ENCODE measurements around the gene CD82. TPM values are rescaled to one million over a fixed set of nuclear protein-coding genes. Genes with fewer than 3 reads are reported as not detected.

Gene CD82
- polyA plus RNA-seq, 1 of the 3 experiments (the other 2 are of a cell fraction) = 39.2 TPM

GRCh38 chr11:44625759-44626523, 60.5 kb downstream of the CD82 start:
- H4K20me1 ChIP-seq (ENCODE audit: insufficient read depth) = no peaks in the 10 kb centered on the region
- no peaks in the 10 kb centered on the region for H3K9me3 ChIP-seq
- no peak overlapping the region for H3K4me2 ChIP-seq
- no peak overlapping the region for H3K4me3 ChIP-seq (ENCODE audit: low read depth in 2 of 2, low read length in 1 of 2)
- H3F3A ChIP-seq (replicated peaks; ENCODE audit: insufficient read depth) = no peaks in the 10 kb centered on the region
- TF ChIP-seq JUND (IDR thresholded peaks at IDR 0.05) (no peak), TEAD4 (IDR thresholded peaks at IDR 0.05; ENCODE audit: borderline replicate concordance, insufficient read depth) (no peak), TCF12 (IDR thresholded peaks at IDR 0.05) (peak; percentile 26; the same call in 1 of the 2 replicates), FOSL2 (IDR thresholded peaks at IDR 0.05; ENCODE audit: borderline replicate concordance, low read depth) (no peak)
- ChIA-PET CTCF (interaction anchor here (0.7 to 11.2 kb wide), 10 partner anchors 9 to 481 kb away, joined by 3 to 155 read pairs (median 3); partner anchors contain the start of gene TSPAN18), POLR2A (no interaction called here)
- H3K27ac ChIP-seq (ENCODE audit: low read depth in 2 of 2, low read length in 1 of 2) = no peak overlapping the region; a peak in 1 of 4 replicates
- WGBS (ENCODE audit: low lambda C conversion rate) = 68% methylated on average over 5 of the region's 7 CpGs
- no peak overlapping the region for H2AFZ ChIP-seq (ENCODE audit: low read depth)
- H3K9ac ChIP-seq = no peak overlapping the region
- no peaks in the 10 kb centered on the region for H3K36me3 ChIP-seq (replicated peaks in 1 of 2; ENCODE audit: control insufficient read depth in 1 of 2, insufficient read depth in 2 of 2, low read length in 1 of 2)
- H3K9me2 ChIP-seq = no peaks in the 10 kb centered on the region
- peaks cover 6 to 54% of the 10 kb centered on the region in 2 experiments; a peak in 2 of 4 replicates for H3K4me1 ChIP-seq (ENCODE audit: control insufficient read depth in 1 of 2, insufficient read depth in 2 of 2, low read depth in 1 of 2, low read length in 1 of 2)
- no peaks in the 10 kb centered on the region for H3K79me2 ChIP-seq (ENCODE audit: insufficient read depth)
- H3K27me3 ChIP-seq (ENCODE audit: insufficient read depth) = no peaks in the 10 kb centered on the region; the same call in 1 of the 2 replicates
- DNase-seq = no peak

GRCh38 chr11:44626645-44627044, 61.2 kb downstream of the CD82 start:
- CTCF ChIA-PET = interaction anchor here (1.1 to 11.2 kb wide), 7 partner anchors 10 to 480 kb away, joined by 3 to 155 read pairs (median 9); partner anchors contain the start of gene TSPAN18
- no peak for TF ChIP-seq SIN3A (IDR thresholded peaks at IDR 0.05; ENCODE audit: borderline replicate concordance, low read depth, low read length)

GRCh38 chr11:44627165-44627789, 61.8 kb downstream of the CD82 start:
- Histone ChIP-seq H3K27ac (ENCODE audit: low read depth in 2 of 2, low read length in 1 of 2) (peak overlapping the region in 1 of 2 experiments; percentile 86; a peak in 2 of 4 replicates), H3K36me3 (replicated peaks in 1 of 2; ENCODE audit: control insufficient read depth in 1 of 2, insufficient read depth in 2 of 2, low read length in 1 of 2) (no peaks in the 10 kb centered on the region), H3K4me2 (peak overlapping the region; percentile 55; the same call in 1 of the 2 replicates), H2AFZ (ENCODE audit: low read depth) (no peak overlapping the region), H3K4me1 (ENCODE audit: control insufficient read depth in 1 of 2, insufficient read depth in 2 of 2, low read depth in 1 of 2, low read length in 1 of 2) (peaks cover 6 to 43% of the 10 kb centered on the region in 2 experiments; a peak in 2 of 4 replicates), H3K79me2 (ENCODE audit: insufficient read depth) (no peaks in the 10 kb centered on the region), H3K9ac (no peak overlapping the region), H3K9me2 (no peaks in the 10 kb centered on the region), H4K20me1 (ENCODE audit: insufficient read depth) (no peaks in the 10 kb centered on the region), H3K27me3 (ENCODE audit: insufficient read depth) (no peaks in the 10 kb centered on the region; the same call in 1 of the 2 replicates), H3K9me3 (no peaks in the 10 kb centered on the region), H3F3A (replicated peaks; ENCODE audit: insufficient read depth) (no peaks in the 10 kb centered on the region), H3K4me3 (ENCODE audit: low read depth in 2 of 2, low read length in 1 of 2) (no peak overlapping the region)
- 82% methylated on average over 4 of the region's 4 CpGs for whole genome bisulfite sequencing (ENCODE audit: low lambda C conversion rate)
- TF ChIP-seq TCF12 (IDR thresholded peaks at IDR 0.05) (no peak), MXI1 (IDR thresholded peaks at IDR 0.05; ENCODE audit: low read depth, low read length) (no peak), PBX3 (IDR thresholded peaks at IDR 0.05) (no peak), GATA2 (CRISPR knock-in tag; IDR thresholded peaks at IDR 0.05) (no peak), USF2 (IDR thresholded peaks at IDR 0.05; ENCODE audit: borderline replicate concordance, low read depth, low read length) (no peak), NRF1 (IDR thresholded peaks at IDR 0.05; ENCODE audit: low read depth, low read length) (no peak), FOXM1 (IDR thresholded peaks at IDR 0.05; ENCODE audit: low read depth) (no peak), MEF2A (IDR thresholded peaks at IDR 0.05; ENCODE audit: borderline replicate concordance, low read depth) (no peak), CHD2 (IDR thresholded peaks at IDR 0.05; ENCODE audit: low read length, partially characterized antibody) (no peak)
- DNase-seq = no peak
- CTCF ChIA-PET = interaction anchor here (0.7 to 11.2 kb wide), 14 partner anchors 10 to 479 kb away, joined by 3 to 155 read pairs (median 6); partner anchors contain the start of gene TSPAN18
- POLR2A ChIA-PET = interaction anchor here (1.0 to 1.5 kb wide), 5 partner anchors 32 to 231 kb away, joined by 3 to 8 read pairs (median 4); no protein-coding TSS in a partner anchor

More at GRCh38 chr11:44626645-44627044, 61.2 kb downstream of the CD82 start:
- H4K20me1 ChIP-seq (ENCODE audit: insufficient read depth) = no peaks in the 10 kb centered on the region
- POLR2A ChIA-PET = no interaction called here
- no peak overlapping the region for H3K9ac ChIP-seq
- DNase-seq = no peak
- H3K36me3 ChIP-seq (replicated peaks in 1 of 2; ENCODE audit: control insufficient read depth in 1 of 2, insufficient read depth in 2 of 2, low read length in 1 of 2) = no peaks in the 10 kb centered on the region
- H3K4me2 ChIP-seq = no peak overlapping the region
- no peaks in the 10 kb centered on the region for H3F3A ChIP-seq (replicated peaks; ENCODE audit: insufficient read depth)
- H3K4me1 ChIP-seq (ENCODE audit: control insufficient read depth in 1 of 2, insufficient read depth in 2 of 2, low read depth in 1 of 2, low read length in 1 of 2) = peaks cover 6 to 49% of the 10 kb centered on the region in 2 experiments; a peak in 2 of 4 replicates
- H3K9me2 ChIP-seq = no peaks in the 10 kb centered on the region
- 89% methylated on average over 1 of the region's 2 CpGs for WGBS (ENCODE audit: low lambda C conversion rate)
- no peak overlapping the region for H2AFZ ChIP-seq (ENCODE audit: low read depth)
- no peaks in the 10 kb centered on the region for H3K9me3 ChIP-seq
- no peaks in the 10 kb centered on the region for H3K79me2 ChIP-seq (ENCODE audit: insufficient read depth)
- H3K27ac ChIP-seq (ENCODE audit: low read depth in 2 of 2, low read length in 1 of 2) = peak overlapping the region in 1 of 2 experiments; percentile 9; a peak in 1 of 4 replicates
- H3K27me3 ChIP-seq (ENCODE audit: insufficient read depth) = no peaks in the 10 kb centered on the region; the same call in 1 of the 2 replicates
- H3K4me3 ChIP-seq (ENCODE audit: low read depth in 2 of 2, low read length in 1 of 2) = no peak overlapping the region
